ENCODE data around the gene CATSPER1.

CATSPER1 gene

DNA sequence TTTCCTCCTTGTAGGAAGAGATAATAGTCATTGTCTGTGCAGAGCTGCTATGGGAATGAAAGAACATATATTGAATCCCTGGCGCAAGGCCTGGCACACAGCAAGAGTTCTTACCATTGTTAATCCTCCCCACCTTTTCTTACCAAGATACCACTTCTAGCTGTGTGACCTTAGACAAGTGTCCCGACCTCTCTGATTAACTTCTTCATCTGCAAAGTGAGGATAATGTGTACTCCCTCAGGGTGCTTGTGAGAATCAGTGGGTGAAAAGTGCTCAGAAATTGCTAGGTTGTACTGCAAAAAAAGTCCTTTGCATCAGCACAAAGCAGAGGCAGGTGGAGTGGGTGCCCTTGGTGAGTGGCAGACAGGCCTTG is 18.2 kb downstream of the CATSPER1 start:
- H3K4me3 ChIP-seq (ENCODE audit: low read length): no peak overlapping the region
- no peak for DNase-seq (ENCODE audit: low read depth)
- TF ChIP-seq, protein P1, sequence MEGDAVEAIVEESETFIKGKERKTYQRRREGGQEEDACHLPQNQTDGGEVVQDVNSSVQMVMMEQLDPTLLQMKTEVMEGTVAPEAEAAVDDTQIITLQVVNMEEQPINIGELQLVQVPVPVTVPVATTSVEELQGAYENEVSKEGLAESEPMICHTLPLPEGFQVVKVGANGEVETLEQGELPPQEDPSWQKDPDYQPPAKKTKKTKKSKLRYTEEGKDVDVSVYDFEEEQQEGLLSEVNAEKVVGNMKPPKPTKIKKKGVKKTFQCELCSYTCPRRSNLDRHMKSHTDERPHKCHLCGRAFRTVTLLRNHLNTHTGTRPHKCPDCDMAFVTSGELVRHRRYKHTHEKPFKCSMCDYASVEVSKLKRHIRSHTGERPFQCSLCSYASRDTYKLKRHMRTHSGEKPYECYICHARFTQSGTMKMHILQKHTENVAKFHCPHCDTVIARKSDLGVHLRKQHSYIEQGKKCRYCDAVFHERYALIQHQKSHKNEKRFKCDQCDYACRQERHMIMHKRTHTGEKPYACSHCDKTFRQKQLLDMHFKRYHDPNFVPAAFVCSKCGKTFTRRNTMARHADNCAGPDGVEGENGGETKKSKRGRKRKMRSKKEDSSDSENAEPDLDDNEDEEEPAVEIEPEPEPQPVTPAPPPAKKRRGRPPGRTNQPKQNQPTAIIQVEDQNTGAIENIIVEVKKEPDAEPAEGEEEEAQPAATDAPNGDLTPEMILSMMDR (IDR thresholded peaks at IDR 0.05; ENCODE audit: insufficient read depth, low read depth, low read length, missing control alignments): peak; percentile 5

DNA sequence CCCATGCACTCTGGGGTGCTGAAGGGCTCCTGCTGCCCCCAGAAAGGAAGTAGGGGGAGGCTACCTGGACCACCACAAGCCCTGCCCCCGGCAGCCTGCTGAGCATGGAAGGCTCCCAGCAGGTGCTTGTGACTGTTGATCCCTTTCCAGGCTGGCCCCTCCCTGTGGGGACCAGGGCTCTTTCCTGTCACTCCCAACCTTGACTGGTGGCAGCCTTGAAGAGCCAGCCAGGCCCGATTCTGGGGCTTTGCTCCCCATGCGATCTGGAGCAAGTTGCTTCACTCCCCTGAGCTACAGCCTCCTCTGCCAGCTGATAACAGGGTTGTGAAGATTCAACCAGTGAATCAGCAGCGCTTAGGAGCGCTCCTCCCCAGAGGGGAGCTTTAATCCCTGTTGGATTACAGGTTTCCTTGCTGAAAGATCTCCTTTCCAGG is 19.1 kb downstream of the CATSPER1 start:
- H3K4me3 ChIP-seq (ENCODE audit: low read length): no peak overlapping the region
- TF ChIP-seq, protein P1 (IDR thresholded peaks at IDR 0.05; ENCODE audit: insufficient read depth, low read depth, low read length, missing control alignments): no peak
- DNase-seq (ENCODE audit: low read depth): no peak

- no peak overlapping the region for H3K4me3 ChIP-seq (ENCODE audit: low read length)
- no peak for DNase-seq (ENCODE audit: low read depth)
- TF ChIP-seq, protein P1 (IDR thresholded peaks at IDR 0.05; ENCODE audit: insufficient read depth, low read depth, low read length, missing control alignments): no peak
Measured at GRCh38 chr11:66006891-66007176, 19.4 kb downstream of the CATSPER1 start.

- no peak overlapping the region for H3K4me3 ChIP-seq (ENCODE audit: low read length)
- TF ChIP-seq, protein P1 (IDR thresholded peaks at IDR 0.05; ENCODE audit: insufficient read depth, low read depth, low read length, missing control alignments): no peak
- DNase-seq (ENCODE audit: low read depth): no peak
Measured at GRCh38 chr11:66006134-66006890, 20.0 kb downstream of the CATSPER1 start.

- no peak for DNase-seq (ENCODE audit: low read depth)
- TF ChIP-seq, protein P1 (IDR thresholded peaks at IDR 0.05; ENCODE audit: insufficient read depth, low read depth, low read length, missing control alignments): no peak
- no peak overlapping the region for H3K4me3 ChIP-seq (ENCODE audit: low read length)
Measured at GRCh38 chr11:66004186-66004585, 22.1 kb downstream of the CATSPER1 start.

DNA sequence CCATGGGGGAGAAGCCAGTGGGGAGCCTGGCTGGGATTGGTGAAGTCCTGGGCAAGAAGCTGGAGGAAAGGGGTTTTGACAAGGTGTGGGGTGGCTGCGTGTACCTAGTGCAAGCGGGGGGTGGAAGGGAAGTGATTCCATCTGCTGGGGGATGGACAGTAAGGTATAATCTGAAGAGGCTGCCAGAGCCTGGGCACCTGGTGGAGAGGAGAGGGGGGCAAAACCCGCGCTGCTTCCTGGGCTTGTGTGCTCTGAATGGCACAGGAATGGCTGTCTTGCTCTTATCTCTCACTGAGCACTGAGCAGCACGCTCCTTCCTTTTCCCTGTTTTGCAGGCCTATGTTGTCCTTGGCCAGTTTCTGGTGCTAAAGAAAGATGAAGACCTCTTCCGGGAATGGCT is 23.0 kb downstream of the CATSPER1 start:
- TF ChIP-seq, protein P1 (IDR thresholded peaks at IDR 0.05; ENCODE audit: insufficient read depth, low read depth, low read length, missing control alignments): no peak
- DNase-seq (ENCODE audit: low read depth): no peak
- H3K4me3 ChIP-seq (ENCODE audit: low read length): peak overlapping the region; percentile 94

- DNase-seq (ENCODE audit: low read depth): peak; percentile 39
- TF ChIP-seq, protein P1 (IDR thresholded peaks at IDR 0.05; ENCODE audit: insufficient read depth, low read depth, low read length, missing control alignments): peak; percentile 29
- H3K4me3 ChIP-seq (ENCODE audit: low read length): peak overlapping the region; percentile 94
Measured at GRCh38 chr11:66002648-66003225, 23.5 kb downstream of the CATSPER1 start.

Measured in epithelial cell of esophagus (primary cell).